OCI-LY7 (cell line): ENCODE measurements around the gene KCNJ11. TPM values are rescaled to one million over a fixed set of nuclear protein-coding genes. Genes with fewer than 3 reads are reported as not detected.

Source experiments
- BruUV-seq: library from RNA; stranded (reverse); fragments of 400-500 nt; replicated peaks from 2 replicates; lab custom pipeline; 2021; lab: Mats Ljungman, UMichigan
- CTCF ChIA-PET: fragments of 300-600 bp; sonication (Branson Sonifier 250); formaldehyde crosslinking; loops from one replicate; lab custom pipeline; 2022; ENCODE audit warnings: antibody characterized with exemption; ENCODE audit not compliant: unreplicated experiment; lab: Charles Lee
- POLR2A ChIA-PET: fragments of 300-600 bp; sonication (Branson Sonifier 250); formaldehyde crosslinking; loops from one replicate; lab custom pipeline; 2022; ENCODE audit warnings: antibody characterized with exemption; lab: Charles Lee
- DNase-seq: peaks from one replicate; pipeline ENCODE4 v3.0.0-alpha.2; 2015; ENCODE audit warnings: low spot score
- H2AFZ ChIP-seq: fragments of 200-600 bp; sonication (generic), shearing (Covaris generic); 2 replicates; pipeline ENCODE4 v1.6.1; 2014; ENCODE audit warnings: mild to moderate bottlenecking, antibody characterized with exemption, low read length, moderate library complexity
- H3K27ac ChIP-seq: fragments of 200-600 bp; sonication (generic); 2 replicates; pipeline ENCODE4 v1.5.1; 2014; ENCODE audit warnings: mixed run types, low read depth, mild to moderate bottlenecking, moderate library complexity, low read length, inconsistent platforms; ENCODE audit not compliant: poor library complexity, severe bottlenecking
- H3K36me3 ChIP-seq: fragments of 200-600 bp; sonication (generic); 2 replicates; pipeline ENCODE4 v1.6.1; 2014; ENCODE audit warnings: mild to moderate bottlenecking, antibody characterized with exemption, low read length, moderate library complexity, mixed read lengths; ENCODE audit not compliant: insufficient read depth
- H3K4me1 ChIP-seq: fragments of 200-600 bp; sonication (generic); 2 replicates; pipeline ENCODE4 v1.5.1; 2014; ENCODE audit warnings: mild to moderate bottlenecking, low read length; ENCODE audit not compliant: insufficient read depth, poor library complexity, severe bottlenecking
- H3K4me2 ChIP-seq: fragments of 200-600 bp; sonication (generic); 2 replicates; pipeline ENCODE4 v1.6.1; 2014; ENCODE audit warnings: mild to moderate bottlenecking, low read length
- H3K4me3 ChIP-seq: fragments of 200-600 bp; sonication (generic); 2 replicates; pipeline ENCODE4 v1.5.1; 2014; ENCODE audit warnings: mild to moderate bottlenecking, low read depth, low read length; ENCODE audit not compliant: poor library complexity, severe bottlenecking
- H3K79me2 ChIP-seq: fragments of 200-600 bp; sonication (generic); 2 replicates; pipeline ENCODE4 v1.6.1; 2016; ENCODE audit warnings: low read depth, mild to moderate bottlenecking, low read length, moderate library complexity, mixed read lengths; ENCODE audit not compliant: insufficient read depth
- H3K9me2 ChIP-seq: fragments of 200-600 bp; sonication (generic); 2 replicates; pipeline ENCODE4 v1.6.1; 2016; ENCODE audit warnings: mild to moderate bottlenecking, low read length, mixed read lengths; ENCODE audit not compliant: insufficient read depth
- H3K9me3 ChIP-seq: fragments of 200-600 bp; sonication (generic); 2 replicates; pipeline ENCODE4 v1.6.1; 2014; ENCODE audit warnings: mild to moderate bottlenecking, mixed run types, low read length, mixed read lengths
- H4K20me1 ChIP-seq: fragments of 200-600 bp; sonication (generic); 2 replicates; pipeline ENCODE4 v1.6.1; 2014; ENCODE audit warnings: mild to moderate bottlenecking, antibody characterized with exemption, low read length, moderate library complexity, mixed read lengths; ENCODE audit not compliant: insufficient read depth
- EZH2phosphoT487 ChIP-seq: fragments of 200-600 bp; sonication (generic); IDR thresholded peaks from 2 replicates; pipeline ENCODE4 v1.6.1; 2018; ENCODE audit warnings: low read depth, borderline replicate concordance, mild to moderate bottlenecking, mixed run types, antibody characterized with exemption, low read length, moderate library complexity, mixed read lengths
- intact Hi-C: fragments of 100-400 bp; cut with micrococcal nuclease; formaldehyde crosslinking; loops from one replicate; pipeline ENCODE4 v1.10.0; 2022; ENCODE audit not compliant: unreplicated experiment
- total RNA-seq, 2 experiments: library from RNA; depleted of rRNA in 1 of 2; stranded (reverse); fragments of >200 nt in 1 of 2; shearing (Covaris generic) in 1 of 2; gene quantifications; 2 replicates each; pipeline ENCODE4 v1.2.3, GENCODE V29; 2014 to 2022
- TF ChIP-seq, protein P1 (sequence below): fragments of 200-600 bp; sonication (generic); conservative IDR thresholded peaks from 2 replicates; pipeline ENCODE4 v1.5.1; 2014; ENCODE audit warnings: mild to moderate bottlenecking, antibody characterized with exemption, low read length, moderate library complexity, mixed read lengths

The KCNJ11 gene
- total RNA-seq, 2 experiments from 2014 or later, result 7.0 to 8.0 TPM

DNA sequence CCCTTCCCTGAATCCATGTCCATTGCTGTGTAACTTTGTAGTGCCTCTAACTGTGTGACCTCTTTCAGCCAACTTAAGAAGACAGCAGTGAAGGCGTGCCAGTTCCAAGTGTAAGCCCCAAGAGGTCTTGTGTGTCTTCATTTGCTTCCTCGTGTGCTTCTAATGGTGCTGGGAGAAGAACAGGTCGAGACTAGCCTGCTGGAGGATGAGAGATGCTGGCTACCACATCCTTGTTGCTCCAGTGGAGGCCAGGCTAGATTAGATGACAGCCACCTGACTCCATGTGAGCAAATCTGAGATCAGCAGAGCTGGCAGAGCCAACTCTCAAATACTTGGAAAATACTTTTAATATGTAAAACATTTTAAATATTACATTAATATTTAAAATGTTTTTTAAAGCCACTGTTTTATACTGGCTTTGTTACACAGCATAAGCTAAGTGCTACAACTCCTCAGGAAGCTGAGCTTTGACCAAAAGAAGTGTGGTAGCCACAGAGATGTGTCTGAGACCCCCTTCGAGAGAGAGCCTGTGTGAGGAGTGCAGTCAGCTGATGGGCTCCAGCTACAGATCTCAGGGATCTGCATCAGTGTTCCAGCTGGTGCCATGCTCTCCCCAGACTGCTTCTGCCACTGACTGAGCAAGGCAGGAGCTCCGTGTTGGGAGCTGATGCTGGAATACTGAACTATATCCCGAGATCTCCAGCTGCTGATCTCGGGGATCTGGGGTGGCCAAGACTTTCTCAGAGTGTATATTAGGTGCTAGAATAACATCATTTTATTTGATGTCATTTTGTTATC is 8.9 kb downstream of the KCNJ11 start:
- CTCF ChIA-PET, result no interaction called here
- no peak overlapping the region for H3K4me2 ChIP-seq
- no peak overlapping the region for H3K4me3 ChIP-seq
- BruUV-seq, result no TSS peak
- H3K36me3 ChIP-seq, result peaks cover 45% of the 10 kb centered on the region
- no peaks in the 10 kb centered on the region for H4K20me1 ChIP-seq
- H2AFZ ChIP-seq, result no peak overlapping the region
- no peaks in the 10 kb centered on the region for H3K79me2 ChIP-seq
- H3K9me2 ChIP-seq, result no peaks in the 10 kb centered on the region
- intact Hi-C loops, result no loop called here
- no peak for TF ChIP-seq EZH2phosphoT487
- DNase-seq, result no peak
- H3K27ac ChIP-seq, result no peak overlapping the region
- H3K4me1 ChIP-seq, result no peaks in the 10 kb centered on the region
- peaks cover 8% of the 10 kb centered on the region; the same call in 1 of the 2 replicates for H3K9me3 ChIP-seq
- POLR2A ChIA-PET, result interaction anchor here (0.8 kb wide), 1 partner anchor 25 kb away, joined by 3 read pairs; no protein-coding TSS in a partner anchor

DNA sequence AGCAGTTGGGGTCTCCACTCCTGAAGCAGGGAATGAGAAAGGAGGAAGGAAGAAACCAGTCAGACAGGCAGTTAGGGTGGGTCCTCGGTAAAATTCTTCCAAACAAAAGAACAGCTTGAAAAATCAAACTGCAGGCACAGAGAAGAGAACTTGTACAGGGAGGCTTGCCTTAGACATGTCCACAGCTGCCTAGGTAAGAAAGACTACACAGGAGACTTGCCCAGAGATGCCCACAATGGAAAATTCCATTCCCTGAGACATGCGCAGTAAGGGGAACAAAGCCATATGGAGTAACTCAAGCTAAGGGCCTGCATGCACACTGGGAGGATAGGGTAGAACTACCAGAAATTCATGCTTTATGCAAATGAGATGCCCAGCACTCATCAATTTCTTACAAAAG is 9.8 kb downstream of the KCNJ11 start:
- no peaks in the 10 kb centered on the region for H3K4me1 ChIP-seq
- H3K79me2 ChIP-seq, result no peaks in the 10 kb centered on the region
- intact Hi-C loops, result no loop called here
- DNase-seq, result no peak
- no peaks in the 10 kb centered on the region for H3K9me2 ChIP-seq
- H3K4me3 ChIP-seq, result no peak overlapping the region
- H3K9me3 ChIP-seq, result peaks cover 8% of the 10 kb centered on the region; the same call in 1 of the 2 replicates
- H3K4me2 ChIP-seq, result no peak overlapping the region
- POLR2A ChIA-PET, result no interaction called here
- TF ChIP-seq, protein P1, sequence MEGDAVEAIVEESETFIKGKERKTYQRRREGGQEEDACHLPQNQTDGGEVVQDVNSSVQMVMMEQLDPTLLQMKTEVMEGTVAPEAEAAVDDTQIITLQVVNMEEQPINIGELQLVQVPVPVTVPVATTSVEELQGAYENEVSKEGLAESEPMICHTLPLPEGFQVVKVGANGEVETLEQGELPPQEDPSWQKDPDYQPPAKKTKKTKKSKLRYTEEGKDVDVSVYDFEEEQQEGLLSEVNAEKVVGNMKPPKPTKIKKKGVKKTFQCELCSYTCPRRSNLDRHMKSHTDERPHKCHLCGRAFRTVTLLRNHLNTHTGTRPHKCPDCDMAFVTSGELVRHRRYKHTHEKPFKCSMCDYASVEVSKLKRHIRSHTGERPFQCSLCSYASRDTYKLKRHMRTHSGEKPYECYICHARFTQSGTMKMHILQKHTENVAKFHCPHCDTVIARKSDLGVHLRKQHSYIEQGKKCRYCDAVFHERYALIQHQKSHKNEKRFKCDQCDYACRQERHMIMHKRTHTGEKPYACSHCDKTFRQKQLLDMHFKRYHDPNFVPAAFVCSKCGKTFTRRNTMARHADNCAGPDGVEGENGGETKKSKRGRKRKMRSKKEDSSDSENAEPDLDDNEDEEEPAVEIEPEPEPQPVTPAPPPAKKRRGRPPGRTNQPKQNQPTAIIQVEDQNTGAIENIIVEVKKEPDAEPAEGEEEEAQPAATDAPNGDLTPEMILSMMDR, result no peak
- TF ChIP-seq EZH2phosphoT487, result no peak
- no peak overlapping the region for H2AFZ ChIP-seq
- no peaks in the 10 kb centered on the region for H4K20me1 ChIP-seq
- no TSS peak for BruUV-seq
- H3K27ac ChIP-seq, result no peak overlapping the region
- CTCF ChIA-PET, result no interaction called here
- peaks cover 55% of the 10 kb centered on the region for H3K36me3 ChIP-seq

DNA sequence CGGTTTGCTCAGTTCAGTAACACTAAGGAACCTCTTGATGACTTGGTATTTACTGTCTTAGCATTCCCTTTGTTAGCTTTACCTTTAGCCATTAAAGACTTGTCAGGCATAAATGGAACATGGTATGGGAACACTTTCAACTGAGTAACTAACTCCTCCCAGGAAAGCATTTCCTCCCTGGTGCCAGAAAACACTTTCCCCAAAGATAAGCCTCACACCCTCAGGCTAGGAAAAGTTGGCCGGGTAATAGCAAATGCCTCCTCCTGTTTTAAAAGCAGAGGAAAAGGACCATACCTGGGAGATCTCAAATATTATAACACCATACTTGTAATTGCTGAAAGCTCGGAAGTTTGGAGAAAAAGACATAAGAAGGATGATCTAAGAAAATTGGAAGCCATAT is 12.0 kb downstream of the KCNJ11 start:
- TF ChIP-seq, protein P1, result no peak
- TF ChIP-seq EZH2phosphoT487, result no peak
- Histone ChIP-seq H4K20me1 (no peaks in the 10 kb centered on the region), H3K9me2 (no peaks in the 10 kb centered on the region), H3K27ac (no peak overlapping the region), H3K36me3 (peaks cover 76% of the 10 kb centered on the region), H3K4me1 (no peaks in the 10 kb centered on the region), H3K4me3 (no peak overlapping the region), H3K4me2 (no peak overlapping the region), H3K9me3 (peaks cover 20% of the 10 kb centered on the region; the same call in 1 of the 2 replicates), H3K79me2 (no peaks in the 10 kb centered on the region), H2AFZ (no peak overlapping the region)
- intact Hi-C loops, result no loop called here
- BruUV-seq, result no TSS peak
- POLR2A ChIA-PET, result interaction anchor here (1.1 kb wide), 1 partner anchor 87 kb away, joined by 4 read pairs; no protein-coding TSS in a partner anchor
- no peak for DNase-seq
- CTCF ChIA-PET, result no interaction called here
